Dedifferentiated amniotic fluid mesenchymal stem cell (primary cell): ENCODE measurements around the gene FRMD8.
"Not testable (repeated sequence)": the region's sequence is repeated elsewhere in the genome, so short reads cannot be mapped to it uniquely, and the experiment has no call there.

Source experiments
- DNase-seq: peaks from one replicate; pipeline ENCODE4 v3.0.0-alpha.2; 2016; ENCODE audit errors: extremely low spot score

FRMD8 gene

DNA sequence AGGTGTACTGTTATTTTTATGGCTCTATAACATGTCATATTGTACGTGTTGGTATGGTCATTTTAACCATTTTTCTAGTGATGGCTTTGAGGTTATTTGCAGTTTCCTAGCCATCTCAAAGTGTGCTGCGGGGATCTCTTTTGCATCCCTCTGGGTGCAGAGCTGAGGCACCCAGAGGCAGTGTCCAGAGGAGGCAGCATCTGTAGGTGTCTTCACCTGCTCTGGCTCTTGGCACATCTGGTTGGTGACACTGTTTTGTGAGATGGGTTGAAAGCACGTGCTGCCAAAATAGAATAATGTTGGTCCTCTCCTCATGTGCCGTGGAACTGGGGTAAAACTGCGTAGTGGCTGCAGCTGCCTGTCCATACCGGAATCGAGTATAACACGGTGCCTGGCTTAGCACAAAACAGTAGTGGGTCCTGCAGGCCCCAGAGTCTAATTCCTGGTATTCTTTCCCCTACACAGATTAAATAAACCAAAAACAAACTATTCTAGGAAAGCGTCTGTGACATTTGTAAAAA lies 49.0 kb downstream of the FRMD8 start:
- no peak for DNase-seq

GRCh38 chr11:65435981-65436411 lies 49.6 kb downstream of the FRMD8 start:
- DNase-seq = no peak

GRCh38 chr11:65436412-65437032 lies 50.1 kb downstream of the FRMD8 start:
- DNase-seq = no peak

- no peak for DNase-seq
Observed at GRCh38 chr11:65437436-65438227, 51.2 kb downstream of the FRMD8 start.

- no peak for DNase-seq
Observed at GRCh38 chr11:65438257-65439151, 52.1 kb downstream of the FRMD8 start.

DNA sequence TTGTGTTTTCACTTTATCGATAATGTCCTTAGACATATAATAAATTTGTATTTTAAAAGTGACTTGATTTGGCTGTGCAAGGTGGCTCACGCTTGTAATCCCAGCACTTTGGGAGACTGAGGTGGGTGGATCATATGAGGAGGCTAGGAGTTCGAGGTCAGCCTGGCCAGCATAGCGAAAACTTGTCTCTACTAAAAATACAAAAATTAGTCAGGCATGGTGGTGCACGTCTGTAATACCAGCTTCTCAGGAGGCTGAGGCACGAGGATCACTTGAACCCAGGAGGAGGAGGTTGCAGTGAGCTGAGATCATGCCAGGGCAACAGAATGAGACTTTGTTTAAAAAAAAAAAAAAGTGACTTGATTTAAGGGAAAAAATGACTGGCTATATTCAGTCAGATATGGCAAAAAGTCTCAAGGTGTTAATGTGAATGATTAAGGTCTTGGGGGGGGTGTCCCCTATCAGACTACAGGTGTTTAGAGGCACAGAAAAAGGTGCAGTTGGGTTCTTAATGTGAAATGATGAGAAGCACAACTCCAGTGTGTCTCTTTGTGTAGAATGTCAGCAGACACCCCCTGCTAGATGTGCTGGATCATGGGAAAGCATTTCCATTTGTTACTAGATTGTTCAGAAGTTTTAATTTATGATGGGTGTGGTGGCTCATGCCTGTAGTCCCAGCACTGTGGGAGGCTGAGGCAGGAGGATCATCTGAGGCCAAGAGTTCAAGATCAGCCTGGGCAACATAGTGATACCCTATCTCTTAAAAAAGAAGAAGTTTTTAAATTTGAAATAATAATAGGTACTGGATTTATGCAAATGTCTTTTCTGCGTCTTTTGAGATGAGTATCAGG lies 53.1 kb downstream of the FRMD8 start:
- no peak for DNase-seq

- DNase-seq = no peak
Observed at GRCh38 chr11:65440831-65441499, 54.5 kb downstream of the FRMD8 start.

DNA sequence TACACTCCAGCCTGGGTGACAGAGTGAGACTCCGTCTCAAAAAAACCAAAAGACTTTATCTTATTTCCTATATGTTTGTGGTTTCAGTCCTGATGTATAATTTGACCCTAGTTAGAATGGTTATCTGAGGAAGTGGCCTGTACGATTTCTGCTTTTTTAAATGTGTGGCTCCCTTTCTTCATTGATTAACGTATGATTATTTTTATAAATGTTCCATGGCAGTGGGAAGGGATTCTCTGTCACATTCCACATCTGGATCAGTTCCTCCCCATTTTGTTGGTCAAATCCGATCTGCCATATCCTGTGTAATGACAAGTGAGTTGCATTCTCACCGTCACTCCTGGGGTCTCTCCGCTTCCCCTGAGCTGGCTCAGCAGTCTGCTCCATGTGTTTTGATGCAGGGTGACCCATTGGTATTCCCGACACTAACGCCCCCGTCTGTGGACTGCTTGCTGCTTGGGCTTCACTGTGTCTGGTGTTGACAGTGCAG lies 56.5 kb downstream of the FRMD8 start:
- no peak for DNase-seq

DNA sequence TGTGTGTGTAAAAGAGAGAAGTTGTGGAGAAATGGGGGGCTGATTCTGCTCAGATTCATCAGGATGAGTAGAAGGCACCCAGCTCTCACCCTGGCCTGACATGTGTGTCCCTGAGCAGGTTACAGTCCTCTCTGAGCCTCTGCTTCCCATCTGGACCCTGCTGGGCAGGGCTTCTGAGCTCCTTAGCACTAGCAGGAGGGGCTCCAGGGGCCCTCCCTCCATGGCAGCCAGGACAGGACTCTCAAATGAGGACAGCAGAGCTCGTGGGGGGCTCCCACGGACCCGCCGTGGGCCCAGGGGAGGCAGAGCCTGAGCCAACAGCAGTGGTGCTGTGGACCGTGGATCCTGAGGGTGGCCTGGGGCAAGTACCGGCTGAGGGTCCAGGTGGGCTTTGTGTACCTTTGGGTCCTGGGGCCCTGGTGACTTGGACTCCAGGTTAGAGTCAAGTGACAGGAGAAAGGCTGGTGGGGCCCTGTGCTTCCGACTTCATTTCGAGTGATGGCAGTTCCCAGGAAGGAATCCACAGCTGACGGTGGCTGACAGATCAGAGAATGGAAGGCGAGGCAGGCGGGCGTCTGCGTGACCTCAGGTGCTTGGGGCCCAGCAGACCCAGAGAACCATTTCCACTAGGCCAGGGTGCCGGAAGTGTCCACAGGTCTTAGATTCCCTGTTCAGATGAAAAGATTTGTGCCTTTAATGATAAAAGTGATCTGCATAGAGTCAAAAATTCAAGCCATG lies 58.0 kb downstream of the FRMD8 start:
- DNase-seq = no peak

DNA sequence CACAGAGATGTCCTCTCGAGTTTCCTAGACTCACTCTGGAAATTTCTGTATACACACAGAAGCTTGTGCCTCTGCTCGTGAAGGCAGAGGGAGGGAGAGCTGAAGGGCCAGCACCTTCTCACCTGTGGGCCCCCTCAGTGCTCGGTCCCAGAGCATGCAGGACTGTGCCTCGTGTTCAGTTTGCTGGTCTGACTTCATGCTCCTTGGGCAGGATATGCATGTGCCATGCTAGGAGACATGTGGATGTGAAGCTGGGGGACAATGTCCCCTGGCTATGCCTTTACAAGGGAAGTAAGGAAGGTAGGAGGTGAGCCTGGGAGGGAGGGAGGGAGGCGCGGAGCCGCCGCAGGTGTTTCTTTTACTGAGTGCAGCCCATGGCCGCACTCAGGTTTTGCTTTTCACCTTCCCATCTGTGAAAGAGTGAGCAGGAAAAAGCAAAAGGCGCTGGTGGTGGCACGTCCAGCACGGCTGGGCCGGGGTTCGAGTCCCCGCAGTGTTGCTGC lies 58.7 kb downstream of the FRMD8 start:
- no peak for DNase-seq

GRCh38 chr11:65445604-65446445 lies 59.4 kb downstream of the FRMD8 start:
- no peak for DNase-seq

DNA sequence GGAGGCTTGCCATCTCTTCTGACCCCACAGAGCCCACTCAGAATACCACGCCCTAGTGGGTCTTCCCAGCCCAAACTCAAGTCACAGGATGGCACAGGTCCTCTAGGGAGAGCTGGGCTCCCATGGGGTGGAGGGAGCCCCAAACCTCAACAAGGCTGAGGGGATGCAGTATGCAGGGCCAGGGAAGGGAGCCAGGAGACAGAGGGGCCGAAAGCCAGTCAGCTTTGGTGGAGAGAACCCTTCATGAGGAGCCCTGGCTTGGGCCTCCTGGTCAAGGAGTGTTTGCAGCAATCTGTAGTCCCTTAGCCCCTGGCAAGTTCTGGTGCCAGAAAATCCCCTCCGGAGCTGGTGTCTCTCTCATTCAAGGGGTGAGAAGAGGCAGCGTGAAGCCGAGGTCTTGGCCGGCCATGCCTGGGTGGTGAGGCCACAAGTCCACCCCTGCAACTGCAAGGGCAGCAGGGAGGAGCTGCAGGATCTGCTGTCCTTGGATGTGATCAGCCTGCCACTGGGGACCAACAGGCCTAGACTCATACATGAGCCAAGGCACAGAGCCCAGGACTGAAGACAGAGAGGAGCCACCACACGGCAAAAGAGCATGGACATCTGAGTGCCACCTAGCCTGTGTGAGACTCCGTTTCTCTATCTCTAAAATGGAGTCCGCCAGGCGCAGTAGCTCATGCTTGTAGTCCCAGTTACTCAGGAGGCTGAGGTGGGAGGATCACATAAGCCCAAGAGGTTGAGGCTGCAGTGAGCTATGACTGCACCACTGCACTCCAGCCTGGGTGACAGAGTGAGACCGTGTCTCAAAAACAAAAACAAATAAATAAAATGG lies 60.2 kb downstream of the FRMD8 start:
- DNase-seq = no peak

DNA sequence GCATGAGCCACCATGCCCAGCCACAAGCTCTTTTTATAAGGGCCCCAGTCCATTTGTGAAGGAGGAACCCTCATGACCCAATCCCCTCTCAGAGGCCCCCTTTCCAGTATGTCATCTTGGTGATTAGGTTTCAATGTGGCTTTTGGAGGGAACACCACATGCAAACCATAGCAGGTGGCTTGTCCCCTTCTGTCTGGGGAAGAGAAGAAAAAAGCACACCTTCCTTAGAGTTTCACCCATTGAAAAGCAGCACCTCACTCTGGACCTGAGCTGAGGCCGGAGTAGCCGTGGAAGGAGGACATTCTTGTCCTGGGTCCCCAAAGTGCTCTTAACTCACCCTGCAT lies 61.6 kb downstream of the FRMD8 start:
- no peak for DNase-seq

DNA sequence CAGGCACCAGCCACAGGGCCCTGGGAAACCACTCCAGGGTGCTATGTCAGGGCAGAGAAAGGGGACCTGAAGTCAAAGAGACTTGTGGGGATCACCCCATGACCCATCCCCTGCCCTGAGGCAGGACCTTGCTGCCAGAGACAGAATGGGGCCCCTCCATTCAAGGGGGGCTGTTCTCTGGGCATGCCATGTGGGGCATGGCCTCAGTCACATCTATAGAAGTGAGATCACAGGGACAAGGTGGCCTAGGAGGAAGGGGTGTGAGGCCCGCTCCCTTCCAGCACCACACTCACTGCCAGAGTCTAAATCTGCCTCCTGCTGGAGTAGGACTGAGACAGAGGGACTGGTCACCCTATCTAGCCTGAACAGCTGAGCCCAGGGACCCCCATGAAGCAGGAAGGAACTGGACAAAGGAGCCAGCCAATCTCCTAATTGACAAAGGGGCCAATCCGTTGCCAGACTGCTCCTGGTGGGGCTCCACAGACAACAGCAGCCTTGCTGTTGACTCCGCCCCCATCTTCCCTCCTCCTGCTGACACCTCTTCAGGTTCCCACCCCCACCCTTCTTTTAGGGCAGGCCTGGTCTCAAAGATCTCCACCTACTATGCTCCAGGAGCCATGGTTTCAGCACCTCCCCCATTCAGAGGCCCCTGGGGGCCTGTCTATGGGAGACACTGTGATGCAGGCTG lies 62.1 kb downstream of the FRMD8 start:
- no peak for DNase-seq

DNA sequence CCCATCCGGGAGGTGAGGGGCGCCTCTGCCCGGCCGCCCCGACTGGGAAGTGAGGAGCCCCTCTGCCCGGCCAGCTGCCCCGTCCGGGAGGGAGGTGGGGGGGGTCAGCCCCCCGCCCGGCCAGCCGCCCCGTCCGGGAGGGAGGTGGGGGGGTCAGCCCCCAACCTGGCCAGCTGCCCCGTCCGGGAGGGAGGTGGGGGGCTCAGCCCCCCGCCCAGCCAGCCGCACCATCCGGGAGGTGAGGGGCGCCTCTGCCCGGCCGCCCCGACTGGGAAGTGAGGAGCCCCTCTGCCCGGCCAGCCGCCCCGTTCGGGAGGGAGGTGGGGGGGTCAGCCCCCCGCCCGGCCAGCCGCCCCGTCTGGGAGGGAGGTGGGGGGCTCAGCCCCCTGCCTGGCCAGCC lies 64.9 kb downstream of the FRMD8 start:
- DNase-seq = not testable (repeated sequence)

GRCh38 chr11:65452259-65452658 lies 65.8 kb downstream of the FRMD8 start:
- DNase-seq = not testable (repeated sequence)

DNA sequence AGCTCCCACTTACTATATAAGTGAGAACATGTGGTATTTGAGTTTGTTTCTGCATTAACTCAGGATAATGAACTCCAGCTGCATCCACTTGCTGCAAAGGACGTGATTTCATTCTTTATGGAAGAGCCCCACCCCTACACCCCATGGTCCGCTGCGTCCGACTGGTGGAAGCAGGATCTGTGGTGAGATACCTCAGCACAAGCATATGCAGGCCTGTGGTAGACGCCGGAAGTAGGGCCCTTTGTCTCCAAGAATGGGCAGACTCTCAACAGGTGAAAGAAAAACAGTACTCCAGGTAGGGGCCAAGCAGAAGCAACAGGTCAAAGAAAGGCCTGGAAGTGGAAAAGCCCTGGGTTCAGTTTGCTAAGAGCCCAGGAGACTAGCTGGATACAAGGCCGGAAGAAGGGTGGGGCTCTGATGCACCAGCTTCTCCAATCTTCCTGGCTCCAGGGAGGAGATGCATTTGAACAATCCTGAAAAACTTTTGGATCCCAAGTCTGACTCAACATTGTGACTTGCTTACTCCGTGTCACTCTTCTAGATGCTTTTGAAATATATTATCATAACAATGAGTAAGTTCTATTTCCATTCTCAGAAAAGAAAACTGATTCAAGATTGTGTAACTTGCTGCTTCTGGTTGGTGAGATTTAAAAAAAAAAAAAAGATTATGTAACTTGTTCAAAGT lies 66.5 kb downstream of the FRMD8 start:
- peak; percentile 90 for DNase-seq
